Measurements from ENCODE around the gene MOV10L1. TPM values are rescaled to one million over a fixed set of nuclear protein-coding genes. Genes with fewer than 3 reads are reported as not detected.
"Not testable (repeated sequence)": the region's sequence is repeated elsewhere in the genome, so short reads cannot be mapped to it uniquely, and the experiment has no call there.

Gene MOV10L1
- polyA plus RNA-seq, 1 donor, result 0.82 TPM

DNA sequence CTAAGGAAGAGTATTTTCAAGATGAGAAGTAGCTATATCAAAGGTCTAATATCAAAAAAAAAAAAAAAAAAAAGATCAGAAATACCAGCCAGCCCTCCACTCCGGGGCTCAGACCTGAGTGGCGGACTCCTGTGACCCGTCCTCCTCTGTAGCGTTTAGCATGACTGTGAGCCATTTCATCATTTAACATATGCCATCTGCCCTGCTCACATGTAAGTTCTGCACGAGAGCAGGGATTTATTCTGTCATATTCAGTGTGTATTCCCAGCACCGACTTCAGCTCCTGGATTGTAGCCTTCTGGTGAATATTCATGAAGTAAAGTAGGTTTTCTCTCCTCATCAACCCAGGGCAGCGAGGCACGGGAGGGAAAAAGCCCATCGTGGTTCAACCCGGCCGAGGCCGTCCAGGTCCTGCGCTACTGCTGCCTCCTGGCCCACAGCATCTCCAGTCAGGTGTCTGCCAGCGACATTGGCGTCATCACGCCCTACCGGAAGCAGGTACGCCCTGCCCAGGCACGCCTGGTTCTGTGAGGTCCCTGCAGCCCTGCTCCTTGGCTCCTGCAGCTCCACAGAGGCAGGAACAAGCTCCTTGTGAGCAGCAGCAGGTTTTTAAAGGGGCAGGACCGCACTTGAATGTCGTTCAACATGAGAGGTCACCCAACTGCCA lies 68.0 kb downstream of the MOV10L1 start:
- DNase-seq (ENCODE audit: low read depth), result no peak

DNA sequence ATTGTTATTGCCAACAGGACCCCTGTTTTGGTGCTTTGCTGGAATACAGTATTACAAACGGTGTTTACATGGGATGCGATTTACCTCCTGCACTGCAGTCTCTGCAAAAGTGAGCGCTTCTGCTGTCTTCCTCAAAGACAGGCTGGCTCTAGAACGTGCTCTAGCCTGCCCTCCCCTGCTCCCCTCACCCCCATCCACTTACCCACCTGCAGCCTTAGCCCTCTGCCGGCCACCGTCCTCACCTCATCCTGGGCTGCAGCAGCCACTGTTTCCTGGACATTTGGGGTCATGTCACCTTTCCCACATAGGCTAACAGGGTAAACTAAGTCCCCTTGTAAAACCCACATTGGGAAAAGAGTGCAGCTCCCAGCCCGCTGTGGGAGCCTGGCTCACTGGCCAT lies 71.1 kb downstream of the MOV10L1 start:
- no peak for DNase-seq (ENCODE audit: low read depth)

DNA sequence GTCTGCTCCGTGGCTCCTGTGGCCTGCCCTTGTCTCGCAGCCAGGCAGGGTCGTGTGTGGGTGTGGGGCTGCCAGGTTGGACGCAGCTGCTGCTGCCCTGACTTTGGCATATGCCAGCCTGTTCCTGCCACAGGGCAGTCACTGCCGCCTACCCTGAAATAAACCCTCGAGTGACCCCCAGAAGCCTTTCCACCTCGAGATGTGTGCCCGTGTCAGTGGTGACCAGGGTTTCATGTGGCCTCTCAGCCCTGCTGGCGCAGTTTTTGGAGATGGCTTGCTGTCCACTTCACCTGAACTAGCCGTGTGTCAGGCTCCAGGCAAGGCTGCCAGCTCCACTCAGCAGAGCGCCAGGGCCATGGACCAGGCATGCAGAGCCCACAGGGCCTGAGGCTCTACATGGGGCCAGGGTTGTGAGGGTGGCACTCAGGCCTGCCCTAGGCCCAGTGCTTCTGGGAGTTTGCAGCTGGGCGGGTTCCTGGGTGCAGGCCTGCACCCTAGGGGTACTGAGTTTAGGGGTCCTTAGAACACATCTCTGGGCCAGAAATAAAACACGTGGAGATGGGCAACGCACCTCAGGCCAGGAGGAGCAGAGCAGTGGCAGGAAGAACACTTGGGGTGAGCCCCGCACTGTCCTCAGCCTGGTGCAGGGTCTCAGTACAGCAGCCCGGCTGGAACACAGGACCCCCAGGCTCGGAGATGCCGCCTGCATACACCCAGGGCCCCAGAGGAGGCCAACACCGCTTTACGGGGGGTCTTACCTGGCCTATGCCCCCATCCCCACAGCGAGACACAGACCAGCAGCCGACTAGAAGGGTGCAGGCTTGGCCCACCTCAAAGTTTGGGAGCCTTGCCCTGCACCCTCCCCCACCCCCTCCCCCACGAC lies 71.9 kb downstream of the MOV10L1 start:
- no peak for DNase-seq (ENCODE audit: low read depth)

DNA sequence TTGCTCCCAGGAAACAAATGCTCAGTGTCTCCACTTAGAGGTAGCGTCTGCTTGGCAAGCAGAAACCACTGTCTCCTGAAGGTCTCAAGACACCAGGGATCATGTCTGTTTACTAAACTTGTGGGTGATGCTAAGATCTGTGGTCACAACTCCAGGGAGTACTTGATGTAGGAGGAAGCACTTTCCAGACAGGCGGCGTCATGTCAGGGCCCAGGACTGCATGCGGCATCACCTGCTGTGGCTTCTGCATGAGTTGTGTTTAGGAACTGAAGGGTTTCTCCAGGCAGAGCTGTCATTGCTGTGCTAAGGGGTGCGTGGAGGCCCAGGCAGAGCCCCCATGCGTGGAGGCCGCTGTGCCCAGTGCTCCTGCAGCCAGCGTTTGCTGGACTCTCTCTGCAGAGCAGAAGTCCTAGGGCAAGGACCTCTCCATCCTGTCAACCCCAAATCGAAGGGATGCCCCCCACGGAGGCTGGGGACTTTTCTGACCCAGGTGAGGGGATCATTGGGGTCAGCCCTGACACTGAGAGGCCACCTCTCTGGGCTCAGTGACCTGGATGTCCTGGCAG lies 72.7 kb downstream of the MOV10L1 start:
- no peak for DNase-seq (ENCODE audit: low read depth)

DNA sequence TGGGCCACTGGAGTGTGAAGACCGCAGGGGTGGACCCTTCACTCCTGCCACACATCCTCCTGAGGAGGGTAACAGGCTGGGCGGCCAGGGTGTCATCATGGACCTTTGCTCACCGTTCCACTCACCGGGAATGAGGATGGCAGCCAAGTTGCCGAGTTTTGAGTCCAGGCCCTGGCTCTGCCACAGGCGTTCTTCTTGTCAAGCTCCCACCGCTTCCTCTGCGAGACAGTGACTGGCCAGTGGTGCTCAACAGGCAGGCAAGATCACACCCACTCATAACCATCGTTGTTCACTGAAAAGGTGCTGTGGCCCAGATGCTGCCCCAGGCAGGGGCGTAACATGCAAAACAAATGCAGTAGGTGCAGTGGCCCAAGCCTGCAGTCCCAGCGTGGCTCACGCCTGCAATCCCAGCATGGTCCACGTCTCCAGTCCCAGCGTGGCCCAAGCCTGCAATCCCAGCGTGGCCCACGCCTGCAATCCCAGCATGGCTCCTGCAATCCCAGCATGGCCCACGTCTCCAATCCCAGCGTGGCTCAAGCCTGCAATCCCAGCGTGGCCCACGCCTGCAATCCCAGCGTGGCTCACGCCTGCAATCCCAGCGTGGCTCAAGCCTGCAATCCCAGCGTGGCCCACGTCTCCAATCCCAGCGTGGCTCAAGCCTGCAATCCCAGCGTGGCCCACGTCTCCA lies 75.8 kb downstream of the MOV10L1 start:
- DNase-seq (ENCODE audit: low read depth), result no peak

DNA sequence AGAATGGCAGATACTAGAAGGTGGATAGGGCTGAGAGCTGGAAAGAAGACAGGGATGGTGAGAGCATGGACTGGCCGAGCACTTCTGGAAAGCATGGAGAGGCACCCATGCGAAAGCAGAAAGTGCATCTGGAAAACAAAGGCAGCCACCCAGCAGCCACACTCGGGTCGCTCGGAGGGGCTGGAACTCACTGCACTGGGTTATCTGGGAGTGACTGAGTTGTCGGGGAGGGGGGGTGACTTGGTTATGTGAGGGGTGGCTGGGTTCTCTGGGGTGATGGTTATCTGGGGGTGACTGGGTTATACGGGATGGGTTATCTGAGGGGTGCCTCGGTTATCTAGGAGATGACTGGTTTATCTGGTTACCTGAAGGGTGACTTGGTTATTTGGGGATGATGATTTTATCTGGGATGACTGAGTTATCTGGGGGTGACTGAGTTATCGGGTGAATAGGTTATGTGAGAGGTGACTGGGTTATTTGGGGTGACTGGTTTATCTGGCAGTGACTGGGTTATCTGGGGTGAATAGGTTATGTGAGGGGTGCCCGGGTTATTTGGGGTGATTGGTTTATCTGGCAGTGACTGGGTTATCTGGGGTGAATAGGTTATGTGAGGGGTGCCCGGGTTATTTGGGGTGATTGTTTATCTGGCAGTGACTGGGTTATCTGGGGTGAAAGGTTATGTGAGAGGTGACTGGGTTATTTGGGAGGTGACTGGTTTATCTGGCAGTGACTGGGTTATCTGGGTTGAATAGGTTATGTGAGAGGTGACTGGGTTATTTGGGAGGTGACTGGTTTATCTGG lies 78.1 kb downstream of the MOV10L1 start:
- DNase-seq (ENCODE audit: low read depth), result no peak

DNA sequence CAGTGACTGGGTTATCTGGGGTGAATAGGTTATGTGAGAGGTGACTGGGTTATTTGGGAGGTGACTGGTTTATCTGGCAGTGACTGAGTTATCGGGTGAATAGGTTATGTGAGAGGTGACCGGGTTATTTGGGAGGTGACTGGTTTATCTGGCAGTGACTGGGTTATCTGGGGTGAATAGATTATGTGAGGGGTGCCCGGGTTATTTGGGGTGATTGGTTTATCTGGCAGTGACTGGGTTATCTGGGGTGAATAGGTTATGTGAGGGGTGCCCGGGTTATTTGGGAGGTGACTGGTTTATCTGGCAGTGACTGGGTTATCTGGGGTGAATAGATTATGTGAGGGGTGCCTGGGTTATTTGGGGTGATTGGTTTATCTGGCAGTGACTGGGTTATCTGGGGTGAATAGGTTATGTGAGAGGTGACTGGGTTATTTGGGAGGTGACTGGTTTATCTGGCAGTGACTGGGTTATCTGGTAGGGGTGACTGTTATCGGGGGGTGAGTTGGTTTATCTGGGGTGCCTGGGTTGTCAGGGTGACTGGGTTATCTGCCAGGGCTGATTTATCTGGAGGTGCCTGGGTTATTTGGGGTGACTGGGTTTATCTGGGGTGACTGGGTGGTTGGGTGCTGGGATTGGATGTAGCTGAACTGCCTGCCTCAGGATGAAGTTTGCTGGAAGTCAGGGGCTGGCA lies 78.8 kb downstream of the MOV10L1 start:
- DNase-seq (ENCODE audit: low read depth), result not testable (repeated sequence)

DNA sequence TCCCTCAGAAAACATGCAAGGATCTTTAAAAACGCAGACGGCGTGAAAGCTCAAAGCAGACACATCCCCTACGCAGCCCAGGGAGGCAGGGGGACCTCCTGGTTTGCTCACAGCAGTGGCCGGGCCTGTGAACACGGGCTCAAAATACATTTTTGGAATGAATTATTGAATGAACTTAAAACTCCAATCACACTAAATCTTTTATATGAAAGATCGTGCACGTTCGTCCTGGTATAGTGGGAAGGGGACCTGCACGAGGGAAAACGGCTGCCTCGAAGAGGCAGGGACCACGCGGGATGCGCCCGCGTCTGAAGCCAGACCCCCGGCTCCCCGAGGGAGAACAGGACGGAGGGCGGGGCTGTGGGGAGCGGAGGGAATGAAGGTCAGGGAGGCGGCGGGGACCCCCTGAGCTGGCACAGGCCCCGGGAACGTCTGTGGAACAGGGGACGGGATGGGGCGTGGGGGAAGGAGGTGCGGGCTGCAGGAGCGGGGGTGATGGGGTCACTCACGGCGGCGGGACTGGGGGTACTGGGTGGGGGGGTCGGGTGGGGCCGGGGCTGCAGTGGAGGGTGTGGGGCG lies 79.5 kb downstream of the MOV10L1 start:
- DNase-seq (ENCODE audit: low read depth), result no peak

DNA sequence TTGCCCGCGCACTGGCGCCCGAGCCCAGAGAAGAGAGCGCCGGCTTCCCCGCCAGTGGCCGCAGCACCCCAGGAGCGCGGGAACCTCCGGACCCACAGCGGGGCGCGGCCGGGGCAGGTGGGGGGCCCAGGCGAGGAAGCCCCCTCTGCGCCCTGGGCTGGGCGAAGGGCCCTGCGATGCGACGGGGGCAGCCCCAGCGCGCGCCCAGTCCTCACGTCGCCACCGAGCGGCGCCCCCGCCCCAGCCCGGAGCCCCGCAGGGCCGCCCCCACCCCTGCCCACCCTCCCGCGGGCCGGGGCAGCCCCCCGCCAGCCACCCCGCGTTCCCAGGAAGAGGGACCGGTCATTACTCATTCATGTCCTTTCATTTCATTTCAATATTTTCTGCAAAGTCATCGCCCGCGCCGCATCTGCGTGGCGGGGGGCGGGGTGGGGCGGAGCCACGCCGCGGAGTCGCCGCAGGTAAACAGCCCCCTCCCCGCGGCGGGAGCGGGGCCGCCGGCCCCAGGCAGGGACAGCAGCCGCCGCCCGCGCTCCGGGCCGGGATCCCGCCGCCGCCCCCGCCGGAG lies 80.1 kb downstream of the MOV10L1 start:
- DNase-seq (ENCODE audit: low read depth), result no peak

DNA sequence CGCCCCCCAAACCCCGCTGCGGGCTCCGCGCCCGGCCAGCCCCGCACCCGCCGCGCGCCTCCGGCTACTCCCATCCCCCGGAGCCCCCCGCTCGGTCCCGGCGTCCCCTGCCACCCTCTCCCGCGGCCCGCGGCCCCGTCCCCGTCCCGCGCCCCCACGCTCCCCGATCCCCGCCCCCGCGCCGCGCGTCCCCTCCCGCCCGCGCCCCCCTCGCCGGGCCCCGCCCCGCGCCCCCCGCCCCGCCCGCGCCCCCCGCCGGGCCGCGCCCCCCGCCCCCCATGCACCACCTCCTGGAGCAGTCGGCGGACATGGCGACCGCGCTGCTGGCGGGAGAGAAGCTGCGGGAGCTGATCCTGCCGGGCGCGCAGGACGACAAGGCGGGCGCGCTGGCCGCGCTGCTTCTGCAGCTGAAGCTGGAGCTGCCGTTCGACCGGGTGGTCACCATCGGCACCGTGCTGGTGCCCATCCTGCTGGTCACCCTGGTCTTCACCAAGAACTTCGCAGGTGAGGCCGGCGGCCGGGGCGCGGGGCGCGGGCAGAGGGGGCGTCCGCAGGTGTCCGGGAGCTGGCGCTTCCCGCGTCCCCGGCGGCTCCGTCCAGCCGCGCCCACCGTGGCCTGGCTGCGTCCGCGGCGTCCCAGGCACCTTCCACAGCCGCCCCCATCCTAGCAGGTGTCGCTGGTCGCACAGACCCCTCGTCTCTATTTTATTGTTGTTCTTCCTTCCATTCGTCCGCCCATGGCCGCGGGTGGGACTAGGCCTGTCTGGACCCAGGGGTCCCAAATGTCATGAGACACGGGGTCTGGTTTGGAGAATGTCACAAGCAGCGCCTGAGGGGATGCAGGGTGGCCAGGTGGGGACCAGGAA lies 80.9 kb downstream of the MOV10L1 start, which contains the start of gene PANX2:
Gene PANX2, plus strand, starts transcription at position 279 of the 866 bp plus-strand sequence. Its CDS starts 0 bp downstream, at position 279.
- no peak for DNase-seq (ENCODE audit: low read depth)

DNA sequence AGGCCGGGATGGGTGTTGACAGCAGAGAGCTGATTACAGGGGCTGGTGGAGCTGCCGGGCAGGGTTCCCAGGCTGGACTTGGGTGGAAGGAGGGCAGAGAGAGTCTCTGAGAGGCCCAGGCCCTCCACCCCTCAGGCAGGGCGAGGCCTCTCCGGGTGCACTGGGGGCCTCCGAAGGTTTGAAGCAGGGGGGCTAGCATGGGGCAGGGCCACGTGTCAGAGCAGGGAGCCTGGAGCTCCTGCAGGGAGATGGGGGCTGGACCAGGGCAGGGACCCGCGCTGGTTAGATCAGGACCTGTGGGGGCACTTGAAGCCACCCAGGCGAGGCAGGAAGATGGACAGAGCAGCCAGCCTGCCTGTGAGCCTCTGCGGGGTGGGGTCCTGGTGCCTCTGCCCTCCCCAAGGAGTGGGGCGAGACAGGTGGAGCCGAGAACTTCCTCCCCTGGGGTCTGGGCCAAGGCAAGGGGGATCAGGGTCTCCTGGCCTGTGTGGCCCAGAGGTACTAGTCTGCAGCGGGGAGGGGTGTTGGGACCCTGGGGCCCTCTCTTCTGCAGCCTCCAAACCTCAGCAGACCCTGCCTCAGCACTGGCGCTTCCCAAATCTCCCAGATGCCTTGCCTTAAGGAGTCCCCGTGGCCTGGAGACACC lies 81.6 kb downstream of the MOV10L1 start:
- DNase-seq (ENCODE audit: low read depth), result no peak

DNA sequence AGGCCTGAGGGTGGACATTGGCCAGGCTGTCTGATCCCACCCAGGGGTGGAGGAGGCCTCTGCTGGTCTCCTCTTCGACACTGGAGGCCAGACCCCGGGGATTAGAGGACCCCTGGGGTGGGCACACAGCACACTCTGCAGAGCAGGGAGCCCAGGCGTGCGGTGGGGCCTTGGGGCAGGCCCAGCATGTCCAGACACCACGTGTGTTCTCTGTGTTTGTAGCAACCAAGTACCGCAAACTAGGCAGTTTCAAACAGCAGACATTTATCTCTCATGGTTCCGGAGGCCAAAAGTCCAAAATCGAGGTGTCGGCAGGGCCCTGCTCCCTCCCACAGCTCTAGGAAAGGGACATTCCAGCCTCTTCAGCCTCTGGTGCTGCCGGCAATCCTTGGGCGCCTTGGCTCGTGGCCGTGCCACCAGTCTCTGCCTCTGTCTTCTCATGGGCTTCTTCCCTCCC lies 82.2 kb downstream of the MOV10L1 start:
- DNase-seq (ENCODE audit: low read depth), result no peak

DNA sequence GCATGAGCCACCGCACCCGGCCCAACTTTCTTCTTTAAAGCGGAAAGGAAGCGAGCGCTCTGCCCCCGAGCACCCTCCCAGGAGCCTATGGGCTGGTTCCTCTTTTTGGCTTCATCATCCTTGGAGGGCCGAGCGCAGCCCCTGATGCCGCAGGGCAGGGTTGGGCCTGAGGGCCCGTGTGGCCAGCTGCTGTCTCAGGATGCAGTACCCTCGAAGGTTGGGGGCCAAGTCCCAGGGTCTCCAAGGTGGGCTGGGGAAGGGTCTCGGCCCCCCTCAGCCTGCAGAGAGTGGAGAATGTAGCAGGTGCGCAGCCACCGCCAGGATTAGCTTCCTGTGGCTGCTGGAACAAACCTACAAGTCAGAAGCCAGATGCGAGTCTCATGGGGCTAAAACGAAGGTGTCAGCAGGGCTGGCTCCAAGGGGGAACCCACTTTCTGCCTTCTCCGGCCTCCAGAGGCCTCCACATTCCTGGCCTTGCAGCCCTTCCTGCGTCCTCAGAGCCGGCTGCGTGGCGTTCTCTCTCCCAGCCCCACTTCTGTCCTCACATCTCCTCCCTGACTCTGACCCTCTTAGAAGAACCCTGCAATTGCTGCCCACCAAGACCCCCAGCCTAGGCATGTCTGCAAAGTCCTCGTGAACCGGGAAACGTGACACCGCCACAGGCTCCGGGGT lies 83.6 kb downstream of the MOV10L1 start:
- DNase-seq (ENCODE audit: low read depth), result no peak

DNA sequence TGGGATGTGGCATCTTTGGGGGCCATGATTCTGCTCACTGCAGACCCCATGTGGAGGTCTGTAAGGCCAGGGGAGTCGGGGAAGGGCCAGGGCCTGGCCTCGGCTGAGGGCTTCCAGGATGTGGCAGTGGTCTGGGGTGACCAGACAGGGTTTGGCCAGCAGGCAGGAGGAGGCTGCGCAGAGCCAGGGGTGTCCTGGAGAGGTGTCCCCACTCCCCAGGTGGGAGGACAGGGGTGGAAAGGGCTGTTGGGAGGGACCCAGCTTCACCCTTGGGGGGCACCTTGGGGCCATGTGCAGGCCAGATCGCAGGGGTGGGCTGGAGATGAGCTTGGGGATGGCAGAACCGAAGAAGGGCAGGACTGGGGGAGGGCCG lies 84.2 kb downstream of the MOV10L1 start:
- DNase-seq (ENCODE audit: low read depth), result no peak

DNA sequence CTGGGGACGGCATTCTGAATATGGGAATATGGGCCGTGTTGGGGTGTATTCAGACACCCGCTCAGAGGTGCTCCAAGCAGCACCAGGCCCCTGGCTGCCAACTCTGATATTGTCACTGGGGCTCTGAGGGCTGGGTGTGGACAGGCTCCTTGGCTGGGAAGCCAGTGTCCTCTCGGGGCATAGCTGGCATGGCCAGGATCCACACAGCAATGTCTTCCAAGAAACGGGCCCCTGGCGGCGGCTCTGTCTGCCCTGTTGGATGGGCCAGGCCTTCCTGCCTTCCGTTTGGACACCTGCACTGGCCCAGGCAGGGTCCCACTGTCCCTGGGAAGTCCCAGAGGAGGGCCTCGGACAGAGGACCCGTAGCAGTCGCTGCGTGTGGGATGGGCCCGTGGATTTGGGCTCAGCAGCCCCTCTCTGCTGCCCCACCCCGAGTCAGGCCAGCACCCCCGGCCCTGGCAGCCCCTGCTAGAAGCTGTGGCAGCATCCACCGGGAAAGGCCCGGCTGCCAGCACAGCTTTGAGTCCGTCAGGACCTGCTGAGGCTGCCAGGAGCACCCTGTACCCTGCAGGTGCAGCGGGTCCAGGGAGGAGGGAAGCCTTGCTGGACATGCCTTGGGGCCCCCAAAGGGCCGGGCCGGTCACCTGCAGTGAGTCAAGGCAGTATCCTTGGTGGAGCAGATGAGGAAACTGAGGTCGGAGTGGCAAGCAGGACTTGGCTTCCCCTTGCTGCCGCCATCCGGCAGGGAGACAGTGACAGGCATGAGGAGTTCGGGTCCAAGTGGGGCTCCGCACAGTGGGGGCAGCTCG lies 84.8 kb downstream of the MOV10L1 start:
- no peak for DNase-seq (ENCODE audit: low read depth)

DNA sequence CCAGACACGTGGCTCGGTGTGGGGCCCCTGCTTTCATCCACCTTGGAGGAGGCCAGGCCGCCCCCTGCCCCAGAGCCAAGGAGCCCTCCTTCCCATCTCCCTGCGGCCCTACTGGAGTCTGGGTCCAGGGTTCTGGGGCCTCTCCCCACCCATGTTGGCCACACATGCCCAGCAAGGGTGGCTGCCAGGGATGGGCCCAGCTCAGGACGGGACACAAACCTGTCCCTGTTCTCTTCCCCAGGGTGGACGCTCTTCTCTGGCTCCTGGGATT lies 85.3 kb downstream of the MOV10L1 start:
- no peak for DNase-seq (ENCODE audit: low read depth)
